ENCODE measurements around the gene UGT1A9. TPM values are rescaled to one million over a fixed set of nuclear protein-coding genes. Genes with fewer than 3 reads are reported as not detected.
"Not testable (repeated sequence)": the region's sequence is repeated elsewhere in the genome, so short reads cannot be mapped to it uniquely, and the experiment has no call there.

UGT1A9 gene
- total RNA-seq, 1 donor from 2014 or later, result not detected

DNA sequence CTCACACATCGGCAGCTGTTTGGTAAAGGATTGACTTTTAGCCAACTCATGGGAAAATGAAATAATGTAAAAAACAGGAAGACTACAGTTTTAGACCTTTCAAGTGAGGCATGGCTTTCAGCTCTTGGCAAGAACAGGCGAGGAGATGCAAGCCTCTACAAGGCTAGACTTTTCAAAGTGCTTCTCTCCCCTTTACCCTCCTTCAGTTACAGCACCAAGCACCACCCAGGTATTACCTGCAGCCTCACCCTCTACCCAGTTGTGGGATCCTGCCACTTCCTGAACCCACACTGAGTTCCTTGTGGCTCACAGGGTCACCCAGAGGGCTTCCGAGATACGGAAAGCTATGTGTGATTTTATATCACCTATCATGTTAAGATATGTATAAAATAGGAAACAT lies 20.7 kb upstream of the UGT1A9 start:
- no peak overlapping the region for H3K4me3 ChIP-seq
- intact Hi-C loops (cut with DNase I), result no loop called here
- TF ChIP-seq, protein P1, sequence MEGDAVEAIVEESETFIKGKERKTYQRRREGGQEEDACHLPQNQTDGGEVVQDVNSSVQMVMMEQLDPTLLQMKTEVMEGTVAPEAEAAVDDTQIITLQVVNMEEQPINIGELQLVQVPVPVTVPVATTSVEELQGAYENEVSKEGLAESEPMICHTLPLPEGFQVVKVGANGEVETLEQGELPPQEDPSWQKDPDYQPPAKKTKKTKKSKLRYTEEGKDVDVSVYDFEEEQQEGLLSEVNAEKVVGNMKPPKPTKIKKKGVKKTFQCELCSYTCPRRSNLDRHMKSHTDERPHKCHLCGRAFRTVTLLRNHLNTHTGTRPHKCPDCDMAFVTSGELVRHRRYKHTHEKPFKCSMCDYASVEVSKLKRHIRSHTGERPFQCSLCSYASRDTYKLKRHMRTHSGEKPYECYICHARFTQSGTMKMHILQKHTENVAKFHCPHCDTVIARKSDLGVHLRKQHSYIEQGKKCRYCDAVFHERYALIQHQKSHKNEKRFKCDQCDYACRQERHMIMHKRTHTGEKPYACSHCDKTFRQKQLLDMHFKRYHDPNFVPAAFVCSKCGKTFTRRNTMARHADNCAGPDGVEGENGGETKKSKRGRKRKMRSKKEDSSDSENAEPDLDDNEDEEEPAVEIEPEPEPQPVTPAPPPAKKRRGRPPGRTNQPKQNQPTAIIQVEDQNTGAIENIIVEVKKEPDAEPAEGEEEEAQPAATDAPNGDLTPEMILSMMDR (IDR thresholded peaks at IDR 0.05), result no peak
- DNase-seq (ENCODE audit: low spot score in 2 of 2), result no peak
- no peak overlapping the region for H3K27ac ChIP-seq
- no peaks in the 10 kb centered on the region for H3K27me3 ChIP-seq
- H3K9me3 ChIP-seq, result no peaks in the 10 kb centered on the region
- H3K4me1 ChIP-seq, result no peaks in the 10 kb centered on the region
- no peaks in the 10 kb centered on the region for H3K36me3 ChIP-seq

DNA sequence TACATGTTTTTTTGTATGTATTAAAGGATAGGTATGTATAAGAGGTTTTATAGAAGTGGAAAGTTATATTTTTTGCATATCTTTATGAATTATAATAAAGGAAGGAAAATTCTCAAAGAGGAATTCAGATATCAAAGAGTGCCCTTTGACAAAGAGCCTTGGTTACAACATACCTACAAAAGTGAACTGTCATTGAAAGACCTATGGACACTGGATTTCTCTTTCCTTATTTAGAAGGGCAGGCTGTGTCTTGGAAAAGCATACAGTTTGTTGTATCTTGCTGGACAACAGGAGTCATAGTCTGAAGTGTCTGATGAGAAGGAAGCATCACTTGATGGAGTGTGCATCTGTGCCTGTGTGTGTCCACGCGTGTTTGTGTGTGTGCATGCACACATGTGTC lies 20.3 kb upstream of the UGT1A9 start:
- TF ChIP-seq, protein P1 (IDR thresholded peaks at IDR 0.05), result no peak
- H3K4me3 ChIP-seq, result no peak overlapping the region
- H3K36me3 ChIP-seq, result no peaks in the 10 kb centered on the region
- intact Hi-C loops (cut with DNase I), result no loop called here
- H3K9me3 ChIP-seq, result no peaks in the 10 kb centered on the region
- H3K27ac ChIP-seq, result no peak overlapping the region
- no peaks in the 10 kb centered on the region for H3K27me3 ChIP-seq
- no peak for DNase-seq (ENCODE audit: low spot score in 2 of 2)
- H3K4me1 ChIP-seq, result no peaks in the 10 kb centered on the region

DNA sequence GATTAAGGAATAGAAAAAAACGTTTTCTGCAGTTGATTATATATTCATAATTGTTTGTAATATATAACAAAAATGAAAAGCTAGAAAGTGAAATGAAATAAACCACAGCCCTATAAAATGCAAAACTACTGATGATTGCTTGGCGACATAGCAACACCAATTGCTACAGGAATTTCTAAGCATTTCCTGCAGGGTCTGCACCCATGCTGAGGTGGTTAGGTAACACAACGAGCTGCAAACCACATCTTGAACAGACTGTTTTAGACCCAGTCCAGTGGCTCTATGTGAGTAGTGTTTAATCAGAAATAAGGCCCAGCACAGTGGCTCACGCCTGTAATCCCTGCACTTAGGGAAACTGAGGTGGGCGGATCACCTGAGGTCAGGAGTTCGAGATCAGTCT lies 17.2 kb upstream of the UGT1A9 start:
- no peak for DNase-seq (ENCODE audit: low spot score in 2 of 2)
- intact Hi-C loops (cut with DNase I), result no loop called here
- Histone ChIP-seq H3K36me3 (no peaks in the 10 kb centered on the region), H3K27ac (no peak overlapping the region), H3K9me3 (no peaks in the 10 kb centered on the region), H3K4me1 (no peaks in the 10 kb centered on the region), H3K4me3 (no peak overlapping the region), H3K27me3 (no peaks in the 10 kb centered on the region)
- TF ChIP-seq, protein P1 (IDR thresholded peaks at IDR 0.05), result no peak

DNA sequence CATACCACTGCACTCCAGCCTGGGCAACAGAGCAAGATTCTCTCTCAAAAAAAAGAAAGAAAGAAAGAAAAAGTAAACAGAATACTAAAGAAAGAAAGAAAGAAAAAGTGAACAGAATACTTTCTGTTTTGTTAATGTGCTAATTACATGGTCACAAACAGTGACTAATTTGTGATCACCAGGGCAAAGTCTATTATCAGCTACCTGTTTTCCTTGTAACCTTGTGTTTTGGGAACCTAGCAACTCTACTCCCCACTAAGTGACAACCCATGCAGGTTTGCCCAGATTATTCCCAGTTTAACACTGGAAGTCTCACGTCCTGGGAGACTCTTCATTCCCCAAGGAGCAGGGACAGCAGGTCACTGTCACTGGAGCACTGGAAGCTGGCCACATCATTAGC lies 16.7 kb upstream of the UGT1A9 start:
- Histone ChIP-seq H3K4me3 (no peak overlapping the region), H3K4me1 (no peaks in the 10 kb centered on the region), H3K9me3 (no peaks in the 10 kb centered on the region), H3K36me3 (no peaks in the 10 kb centered on the region), H3K27me3 (no peaks in the 10 kb centered on the region), H3K27ac (no peak overlapping the region)
- DNase-seq (ENCODE audit: low spot score in 2 of 2), result no peak
- intact Hi-C loops (cut with DNase I), result no loop called here
- TF ChIP-seq, protein P1 (IDR thresholded peaks at IDR 0.05), result no peak

DNA sequence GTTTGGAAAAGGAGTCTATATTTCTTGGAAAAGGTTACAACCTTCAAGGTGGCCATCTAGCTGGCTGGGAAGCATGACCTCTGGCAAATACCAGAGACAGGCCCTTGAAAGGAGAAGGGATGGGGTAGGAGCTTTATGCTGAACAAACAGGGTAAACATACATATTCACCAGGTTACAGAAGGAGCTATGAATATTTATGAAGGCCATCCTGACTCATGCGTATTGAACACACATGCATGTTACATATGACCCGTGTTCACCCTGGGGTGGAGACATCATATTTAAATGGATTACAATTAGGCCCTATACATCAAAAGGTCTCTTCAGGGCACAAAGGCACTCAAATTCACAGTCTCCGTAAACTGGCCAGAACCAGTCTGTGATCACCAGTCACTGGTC lies 15.8 kb upstream of the UGT1A9 start:
- H3K4me3 ChIP-seq; H3K9me3 ChIP-seq; H3K27ac ChIP-seq; H3K4me1 ChIP-seq; DNase-seq (ENCODE audit: low spot score in 2 of 2); H3K36me3 ChIP-seq; intact Hi-C loops (cut with DNase I); H3K27me3 ChIP-seq: not testable (repeated sequence)

DNA sequence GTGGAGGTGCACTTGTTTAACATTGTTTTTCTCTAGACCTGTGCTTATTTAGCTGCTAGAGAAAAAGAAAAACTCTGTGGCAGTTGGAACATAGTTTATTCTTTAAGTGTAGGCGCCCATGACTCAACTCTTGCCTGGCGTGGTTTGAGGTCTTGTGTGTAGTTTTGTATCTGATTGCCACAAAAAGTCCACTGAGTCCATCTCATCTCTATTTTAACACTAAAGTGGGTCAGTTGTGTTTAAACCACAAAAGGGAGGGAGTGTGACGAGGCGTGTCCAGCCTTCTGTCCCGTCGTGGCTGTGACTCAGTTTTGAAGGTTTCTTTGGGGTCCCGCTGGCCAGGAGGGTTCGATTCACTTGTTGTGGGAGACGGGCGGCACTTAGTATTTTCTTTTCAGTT lies 15.3 kb upstream of the UGT1A9 start:
- no peaks in the 10 kb centered on the region for H3K9me3 ChIP-seq
- H3K4me1 ChIP-seq, result no peaks in the 10 kb centered on the region
- no peaks in the 10 kb centered on the region for H3K27me3 ChIP-seq
- H3K27ac ChIP-seq, result no peak overlapping the region
- TF ChIP-seq, protein P1 (IDR thresholded peaks at IDR 0.05), result no peak
- DNase-seq (ENCODE audit: low spot score in 2 of 2), result no peak
- H3K4me3 ChIP-seq, result no peak overlapping the region
- H3K36me3 ChIP-seq, result no peaks in the 10 kb centered on the region
- intact Hi-C loops (cut with DNase I), result no loop called here
